SK-N-SH (cell line): ENCODE results near the gene HEMK1. TPM values are rescaled to one million over a fixed set of nuclear protein-coding genes. Genes with fewer than 3 reads are reported as not detected.

Experiments
- CTCF ChIA-PET: fragments of 300-600, 350-600 bp; formaldehyde crosslinking; extraction: SDS; loops from one replicate; lab custom pipeline; 2021; lab: Yijun Ruan, JAX
- POLR2A ChIA-PET: fragments of 350-600 bp; sonication (Branson Sonifier 250); formaldehyde crosslinking; extraction: SDS; loops from one replicate; lab custom pipeline; 2020; ENCODE audit warnings: antibody characterized with exemption, inconsistent platforms; lab: Yijun Ruan, JAX
- DNase-seq: peaks from one replicate; pipeline ENCODE4 v3.0.0; 2012
- H2AFZ ChIP-seq: fragments of 200-600 bp; sonication (generic); 2 replicates; pipeline ENCODE4 v1.8.1; 2016; ENCODE audit warnings: antibody characterized with exemption, mild to moderate bottlenecking, low read depth
- H3F3A ChIP-seq: fragments of 200-600 bp; sonication (generic); replicated peaks from 2 replicates; pipeline ENCODE3; 2016; ENCODE audit warnings: antibody characterized with exemption, mild to moderate bottlenecking; ENCODE audit not compliant: insufficient read depth
- H3K27ac ChIP-seq, 2 experiments: fragments of 200-500 bp in 1 of 2; fragments of 200-600 bp in 1 of 2; sonication (Bioruptor generic) in 1 of 2; sonication (generic), shearing (Covaris generic) in 1 of 2; 2 replicates each; pipeline versions ENCODE4 v1.5.1 to v1.6.1; 2014 to 2016; ENCODE audit warnings: low read depth in 2 of 2, inconsistent platforms in 1 of 2, low read length in 1 of 2, mild to moderate bottlenecking in 1 of 2, mixed read lengths in 1 of 2
- H3K27me3 ChIP-seq: fragments of 200-600 bp; sonication (generic), shearing (Covaris generic); 2 replicates; pipeline ENCODE4 v1.6.1; 2016; ENCODE audit warnings: mixed run types; ENCODE audit not compliant: insufficient read depth
- H3K36me3 ChIP-seq, 2 experiments: fragments of 200-500 bp in 1 of 2; fragments of 200-600 bp in 1 of 2; sonication (Bioruptor generic) in 1 of 2; sonication (generic) in 1 of 2; replicated peaks in 1 of 2; 2 replicates each; pipeline versions ENCODE3 to v1.5.1; 2014 to 2016; ENCODE audit warnings: low read length in 1 of 2, mild to moderate bottlenecking in 1 of 2; ENCODE audit not compliant: insufficient read depth in 2 of 2, control insufficient read depth in 1 of 2
- H3K4me1 ChIP-seq, 2 experiments: fragments of 200-500 bp in 1 of 2; fragments of 200-600 bp in 1 of 2; sonication (Bioruptor generic) in 1 of 2; sonication (generic), shearing (Covaris generic) in 1 of 2; 2 replicates each; pipeline versions ENCODE4 v1.5.1 to v1.6.1; 2014 to 2016; ENCODE audit warnings: low read depth in 1 of 2, low read length in 1 of 2, mixed run types in 1 of 2; ENCODE audit not compliant: insufficient read depth in 2 of 2, control insufficient read depth in 1 of 2
- H3K4me2 ChIP-seq: fragments of 200-600 bp; sonication (generic), shearing (Covaris generic); 2 replicates; pipeline ENCODE4 v1.6.1; 2017; ENCODE audit warnings: mixed run types
- H3K4me3 ChIP-seq, 2 experiments: fragments of 200-500 bp in 1 of 2; fragments of 200-600 bp in 1 of 2; sonication (Bioruptor generic) in 1 of 2; sonication (generic), shearing (Covaris generic) in 1 of 2; 2 replicates each; pipeline versions ENCODE4 v1.5.1 to v1.8.1; 2014 to 2016; ENCODE audit warnings: low read depth in 2 of 2, inconsistent platforms in 1 of 2, low read length in 1 of 2, mild to moderate bottlenecking in 1 of 2, mixed read lengths in 1 of 2, moderate library complexity in 1 of 2
- H3K79me2 ChIP-seq: fragments of 200-600 bp; sonication (generic); 2 replicates; pipeline ENCODE4 v1.8.1; 2017; ENCODE audit warnings: mild to moderate bottlenecking; ENCODE audit not compliant: insufficient read depth
- H3K9ac ChIP-seq: fragments of 200-600 bp; sonication (generic); 2 replicates; pipeline ENCODE4 v1.6.1; 2017; ENCODE audit warnings: mixed run types
- H3K9me2 ChIP-seq: fragments of 200-600 bp; sonication (generic); 2 replicates; pipeline ENCODE4 v1.6.1; 2017; ENCODE audit warnings: mixed run types
- H3K9me3 ChIP-seq: fragments of 200-600 bp; sonication (generic); 2 replicates; pipeline ENCODE4 v1.6.1; 2017; ENCODE audit warnings: mixed run types, mild to moderate bottlenecking, moderate library complexity
- H4K20me1 ChIP-seq: fragments of 200-600 bp; sonication (generic); 2 replicates; pipeline ENCODE4 v1.6.1; 2017; ENCODE audit warnings: mild to moderate bottlenecking, mixed run types; ENCODE audit not compliant: insufficient read depth
- FOSL2 ChIP-seq: IDR thresholded peaks from 2 replicates; pipeline ENCODE4 v1.4.0; 2012; ENCODE audit warnings: low read depth, mild to moderate bottlenecking, moderate library complexity, borderline replicate concordance
- FOXJ3 ChIP-seq: sonication (generic); formaldehyde crosslinking; IDR thresholded peaks from 2 replicates; pipeline ENCODE4 v1.5.1; 2020; ENCODE audit warnings: mild to moderate bottlenecking, missing genetic modification reagents
- FOXM1 ChIP-seq: IDR thresholded peaks from 2 replicates; pipeline ENCODE4 v1.4.0; 2012; ENCODE audit warnings: low read depth, mild to moderate bottlenecking
- IRF3 ChIP-seq: fragments of 150-350 bp; IDR thresholded peaks from 2 replicates; pipeline ENCODE4 v1.6.1; 2016; ENCODE audit warnings: mild to moderate bottlenecking, low read depth, low read length
- JUND ChIP-seq: IDR thresholded peaks from 2 replicates; pipeline ENCODE4 v1.4.0; 2012
- MEF2A ChIP-seq: IDR thresholded peaks from 2 replicates; pipeline ENCODE4 v1.4.0; 2012; ENCODE audit warnings: low read depth, borderline replicate concordance
- NFIC ChIP-seq: IDR thresholded peaks from 2 replicates; pipeline ENCODE4 v1.4.0; 2012; ENCODE audit warnings: borderline replicate concordance
- NRF1 ChIP-seq: IDR thresholded peaks from 2 replicates; pipeline ENCODE4 v1.6.1; 2012; ENCODE audit warnings: low read depth, mild to moderate bottlenecking, low read length
- POLR2AphosphoS5 ChIP-seq: IDR thresholded peaks from 2 replicates; pipeline ENCODE4 v1.6.1; 2012; ENCODE audit warnings: low read depth, low read length
- RAD21 ChIP-seq: IDR thresholded peaks from 2 replicates; pipeline ENCODE4 v1.6.1; 2012; ENCODE audit warnings: mild to moderate bottlenecking, low read length
- RCOR1 ChIP-seq: fragments of 150-350 bp; IDR thresholded peaks from 2 replicates; pipeline ENCODE4 v1.6.1; 2017; ENCODE audit warnings: antibody characterized with exemption, low read length
- REST ChIP-seq: IDR thresholded peaks from 2 replicates; pipeline ENCODE4 v1.6.1; 2012; ENCODE audit warnings: mild to moderate bottlenecking, low read depth, low read length, moderate library complexity
- RFX5 ChIP-seq: IDR thresholded peaks from 2 replicates; pipeline ENCODE4 v1.6.1; 2012; ENCODE audit warnings: mild to moderate bottlenecking, improper control_type of control experiment, low read length
- RXRA ChIP-seq: IDR thresholded peaks from 2 replicates; pipeline ENCODE4 v1.4.0; 2012; ENCODE audit warnings: low read depth, mild to moderate bottlenecking, borderline replicate concordance
- SMC3 ChIP-seq: IDR thresholded peaks from 2 replicates; pipeline ENCODE4 v1.6.1; 2012; ENCODE audit warnings: low read depth, low read length, improper control_type of control experiment
- TCF12 ChIP-seq: IDR thresholded peaks from 2 replicates; pipeline ENCODE4 v1.4.0; 2012
- ZBTB33 ChIP-seq: IDR thresholded peaks from 2 replicates; pipeline ENCODE4 v1.4.0; 2012; ENCODE audit warnings: low read depth, borderline replicate concordance
- WGBS: methylation state at CpG from one replicate; pipeline ENCODE4 v1.1.6; 2017; ENCODE audit warnings: low lambda C conversion rate; 5-methylcytosine and 5-hydroxymethylcytosine counted together
- polyA plus RNA-seq, 3 experiments: library from polyadenylated mRNA; depleted of rRNA; stranded (reverse); fragments of >200 nt; gene quantifications; 2 replicates each; pipeline ENCODE4 v1.2.3, GENCODE V29; 2012
- TF ChIP-seq, protein P1 (sequence below): IDR thresholded peaks from 2 replicates; pipeline ENCODE4 v1.4.0; 2012; ENCODE audit warnings: low read depth

The HEMK1 gene
- polyA plus RNA-seq, 1 of the 3 experiments (the other 2 are of a cell fraction) = 15.4 TPM

- H3F3A ChIP-seq = peaks cover under 1% of the 10 kb centered on the region
- peak overlapping the region; percentile 87 for H3K4me2 ChIP-seq
- H3K27me3 ChIP-seq = no peaks in the 10 kb centered on the region
- ChIA-PET POLR2A (interaction anchor here (1.2 to 1.6 kb wide), 4 partner anchors 10 to 346 kb away, joined by 3 to 8 read pairs (median 5); partner anchors contain the start of gene HEMK1), CTCF (interaction anchor here (0.5 to 25.1 kb wide), 12 partner anchors 8 to 1059 kb away, joined by 3 to 648 read pairs (median 6); partner anchors contain the start of genes C3orf18 and HEMK1)
- no peaks in the 10 kb centered on the region for H3K79me2 ChIP-seq
- H4K20me1 ChIP-seq = no peaks in the 10 kb centered on the region
- H3K9ac ChIP-seq = peak overlapping the region; percentile 61; the same call in 1 of the 2 replicates
- TF ChIP-seq RXRA (no peak), JUND (no peak), TCF12 (no peak), IRF3 (no peak), RCOR1 (no peak), FOSL2 (no peak), RAD21 (no peak), FOXM1 (no peak), RFX5 (no peak), REST (no peak), SMC3 (no peak), NRF1 (no peak), NFIC (no peak), ZBTB33 (no peak), MEF2A (no peak), POLR2AphosphoS5 (no peak), FOXJ3 (CRISPR knock-in tag) (no peak)
- TF ChIP-seq, protein P1, sequence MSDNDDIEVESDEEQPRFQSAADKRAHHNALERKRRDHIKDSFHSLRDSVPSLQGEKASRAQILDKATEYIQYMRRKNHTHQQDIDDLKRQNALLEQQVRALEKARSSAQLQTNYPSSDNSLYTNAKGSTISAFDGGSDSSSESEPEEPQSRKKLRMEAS = no peak
- 70% methylated on average over 5 of the region's 10 CpGs for WGBS
- H2AFZ ChIP-seq = peak overlapping the region; percentile 76; the same call in 1 of the 2 replicates
- peak; percentile 41 for DNase-seq
- H3K9me3 ChIP-seq = no peaks in the 10 kb centered on the region
- peak overlapping the region; percentile 56 to 71 for H3K4me3 ChIP-seq
- no peaks in the 10 kb centered on the region for H3K9me2 ChIP-seq
- H3K4me1 ChIP-seq = peaks cover 0 to 38% of the 10 kb centered on the region in 2 experiments; a peak in 1 of 4 replicates
- H3K36me3 ChIP-seq = peaks cover 0 to 4% of the 10 kb centered on the region in 2 experiments
- H3K27ac ChIP-seq = peak overlapping the region in 1 of 2 experiments; percentile 73; a peak in 2 of 4 replicates
Measured at GRCh38 chr3:50610992-50611463, 41.7 kb downstream of the HEMK1 start.
